ENCODE results near the gene KRTAP5-5.
"Not testable (repeated sequence)": the region's sequence is repeated elsewhere in the genome, so short reads cannot be mapped to it uniquely, and the experiment has no call there.

The KRTAP5-5 gene, protein sequence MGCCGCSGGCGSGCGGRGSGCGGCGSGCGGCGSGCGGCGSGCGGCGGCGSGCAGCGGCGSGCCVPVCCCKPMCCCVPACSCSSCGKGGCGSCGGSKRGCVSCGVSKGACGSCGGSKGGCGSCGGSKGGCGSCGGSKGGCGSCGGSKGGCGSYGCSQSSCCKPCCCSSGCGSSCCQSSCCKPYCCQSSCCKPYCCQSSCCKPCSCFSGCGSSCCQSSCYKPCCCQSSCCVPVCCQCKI

DNA sequence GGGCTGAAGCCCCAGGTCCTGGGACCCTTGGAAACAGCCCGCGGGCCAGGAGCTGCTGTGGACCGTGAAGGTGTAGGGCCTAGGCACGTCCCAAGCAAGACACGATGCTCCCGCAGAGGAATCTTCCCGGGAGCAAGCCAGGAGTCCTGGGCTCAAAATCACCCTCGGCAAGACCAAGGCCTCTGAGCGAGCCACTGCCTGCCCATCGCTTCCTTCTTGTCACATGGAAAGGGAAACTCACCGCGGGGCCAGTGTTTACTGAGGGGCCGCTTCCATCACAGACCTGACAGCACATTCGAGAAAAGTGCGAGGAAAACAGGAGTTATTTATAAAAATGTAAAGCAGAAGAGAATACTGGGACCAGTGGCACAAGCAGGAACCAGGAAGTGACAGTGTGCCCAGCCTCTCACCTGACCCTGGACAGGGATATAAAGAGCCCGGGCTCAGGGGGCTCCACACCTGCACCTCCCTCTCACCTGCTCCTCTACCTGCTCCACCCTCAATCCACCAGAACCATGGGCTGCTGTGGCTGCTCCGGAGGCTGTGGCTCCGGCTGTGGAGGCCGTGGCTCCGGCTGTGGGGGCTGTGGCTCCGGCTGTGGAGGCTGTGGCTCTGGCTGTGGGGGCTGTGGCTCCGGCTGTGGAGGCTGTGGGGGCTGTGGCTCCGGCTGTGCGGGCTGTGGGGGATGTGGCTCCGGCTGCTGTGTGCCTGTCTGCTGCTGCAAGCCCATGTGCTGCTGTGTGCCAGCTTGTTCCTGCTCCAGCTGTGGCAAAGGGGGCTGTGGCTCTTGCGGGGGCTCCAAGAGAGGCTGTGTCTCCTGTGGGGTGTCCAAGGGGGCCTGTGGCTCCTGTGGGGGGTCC is at the start of gene KRTAP5-5:
Gene KRTAP5-5, plus strand, starts transcription at position 450 of the 860 bp plus-strand sequence. Its CDS starts 66 bp downstream, at position 516.
- DNase-seq, result no peak

DNA sequence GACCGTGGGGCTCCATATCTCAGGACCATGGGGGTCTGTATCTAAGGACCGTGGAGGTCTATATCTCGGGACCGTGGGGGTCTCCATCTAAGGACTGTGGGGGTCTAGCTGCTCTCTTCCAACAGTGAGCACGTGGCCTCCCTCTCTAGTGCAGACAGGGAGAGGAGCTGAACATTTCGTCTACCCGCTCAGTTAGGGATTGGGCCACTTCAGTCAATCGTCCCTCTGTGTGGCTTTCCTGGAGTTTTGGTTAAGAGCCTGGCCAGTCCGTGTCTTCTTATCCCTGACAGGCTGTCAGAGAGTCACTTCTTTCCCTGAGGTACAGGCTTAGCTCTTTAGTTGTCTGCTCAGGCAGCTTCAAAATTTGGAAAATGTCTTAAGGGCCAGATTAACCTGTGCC is 47.6 kb upstream of the KRTAP5-5 start:
- DNase-seq, result no peak

DNA sequence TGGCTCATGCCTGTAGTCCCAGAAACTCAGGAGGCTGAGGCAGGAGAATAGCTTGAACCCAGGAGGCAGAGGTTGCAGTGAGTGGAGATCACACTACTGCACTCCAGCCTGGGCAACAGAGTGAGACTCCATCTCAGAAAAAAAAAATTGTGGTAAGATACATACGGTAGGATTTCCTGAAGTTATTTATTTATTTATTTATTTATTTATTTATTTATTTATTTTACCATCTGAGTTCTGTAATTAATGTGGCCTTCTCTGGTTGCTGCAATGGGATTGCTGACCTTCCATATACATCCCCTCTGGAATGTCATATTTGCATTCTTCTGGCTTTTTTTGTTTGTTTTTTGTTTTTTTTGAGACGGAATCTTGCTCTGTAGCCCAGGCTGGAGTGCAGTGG is 46.7 kb upstream of the KRTAP5-5 start:
- DNase-seq, result not testable (repeated sequence)

DNA sequence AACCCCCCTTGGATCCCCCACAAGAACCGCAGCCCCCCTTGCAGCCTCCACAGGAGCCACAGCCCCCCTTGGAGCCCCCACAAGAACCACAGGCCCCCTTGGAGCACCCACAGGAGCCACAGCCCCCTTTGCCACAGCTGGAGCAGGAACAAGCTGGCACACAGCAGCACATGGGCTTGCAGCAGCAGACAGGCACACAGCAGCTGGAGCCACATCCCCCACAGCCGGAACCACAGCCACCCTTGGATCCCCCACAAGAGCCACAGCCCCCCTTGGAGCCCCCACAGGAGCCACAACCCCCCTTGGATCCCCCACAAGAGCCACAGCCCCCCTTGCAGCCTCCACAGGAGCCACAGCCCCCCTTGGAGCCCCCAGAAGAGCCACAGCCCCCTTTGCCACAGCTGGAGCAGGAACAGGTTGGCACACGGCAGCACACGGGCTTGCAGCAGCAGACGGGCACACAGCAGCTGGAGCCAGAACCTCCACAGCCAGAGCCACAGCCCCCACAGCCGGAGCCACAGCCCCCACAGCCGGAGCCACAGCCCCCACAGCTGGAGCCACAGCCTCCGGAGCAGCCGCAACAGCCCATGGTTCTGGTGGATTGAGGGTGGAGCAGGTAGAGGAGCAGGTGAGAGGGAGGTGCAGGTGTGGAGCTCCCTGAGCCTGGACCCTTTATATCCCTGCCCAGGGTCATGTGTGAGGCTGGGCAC is 44.8 kb upstream of the KRTAP5-5 start, which contains the start of gene KRTAP5-1:
Gene KRTAP5-1, minus strand, starts transcription at position 623 of the 710 bp plus-strand sequence. Its CDS starts 34 bp downstream, at position 589.
- DNase-seq, result not testable (repeated sequence)

DNA sequence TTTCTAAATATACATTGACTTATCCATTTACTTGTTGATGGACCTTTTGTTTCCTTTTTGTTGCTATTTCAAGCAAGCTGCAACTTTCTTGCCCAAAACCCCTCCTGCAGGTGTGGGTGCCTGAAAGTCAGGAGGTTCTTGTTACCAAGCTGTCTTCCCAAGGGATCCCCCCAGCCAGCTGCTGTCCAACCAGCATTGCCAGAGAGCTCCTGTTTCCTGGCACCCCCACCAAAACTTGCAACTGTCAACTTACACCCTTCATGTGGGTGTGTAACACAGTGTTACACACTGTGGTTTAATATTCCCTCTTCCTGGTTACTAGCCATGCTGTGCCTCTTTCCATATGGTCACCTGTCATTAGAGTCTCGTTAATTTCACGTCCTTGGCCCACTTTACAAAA is 42.9 kb upstream of the KRTAP5-5 start:
- DNase-seq, result no peak

DNA sequence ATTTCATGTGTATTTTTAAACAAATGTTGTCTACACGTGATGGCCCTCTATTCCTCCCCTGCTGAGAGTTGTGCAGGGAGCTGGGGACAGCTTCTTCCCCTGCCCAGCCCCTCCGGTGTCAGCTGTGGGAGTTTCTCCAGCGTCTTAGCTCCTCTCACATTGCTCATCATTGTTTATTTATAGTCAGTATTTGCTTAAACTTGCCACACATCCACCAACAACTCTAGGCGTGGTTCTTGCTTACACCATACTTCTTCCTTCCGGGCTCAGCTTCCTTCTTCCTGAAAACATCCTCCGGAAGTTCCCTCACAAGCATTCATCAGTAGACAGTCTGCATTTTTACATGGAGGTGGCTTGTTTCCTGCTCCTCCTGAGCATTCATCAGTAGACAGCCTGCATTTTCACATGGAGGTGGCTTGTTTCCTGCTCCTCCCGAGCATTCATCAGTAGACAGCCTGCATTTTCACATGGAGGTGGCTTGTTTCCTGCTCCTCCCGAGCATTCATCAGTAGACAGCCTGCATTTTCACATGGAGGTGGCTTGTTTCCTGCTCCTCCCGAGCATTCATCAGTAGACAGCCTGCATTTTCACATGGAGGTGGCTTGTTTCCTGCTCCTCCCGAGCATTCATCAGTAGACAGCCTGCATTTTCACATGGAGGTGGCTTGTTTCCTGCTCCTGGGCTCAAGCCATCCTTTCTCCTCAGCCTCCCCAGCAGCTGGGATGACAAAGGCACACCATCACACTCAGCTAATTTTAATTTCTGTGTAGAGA is 40.2 kb upstream of the KRTAP5-5 start:
- DNase-seq, result not testable (repeated sequence)

DNA sequence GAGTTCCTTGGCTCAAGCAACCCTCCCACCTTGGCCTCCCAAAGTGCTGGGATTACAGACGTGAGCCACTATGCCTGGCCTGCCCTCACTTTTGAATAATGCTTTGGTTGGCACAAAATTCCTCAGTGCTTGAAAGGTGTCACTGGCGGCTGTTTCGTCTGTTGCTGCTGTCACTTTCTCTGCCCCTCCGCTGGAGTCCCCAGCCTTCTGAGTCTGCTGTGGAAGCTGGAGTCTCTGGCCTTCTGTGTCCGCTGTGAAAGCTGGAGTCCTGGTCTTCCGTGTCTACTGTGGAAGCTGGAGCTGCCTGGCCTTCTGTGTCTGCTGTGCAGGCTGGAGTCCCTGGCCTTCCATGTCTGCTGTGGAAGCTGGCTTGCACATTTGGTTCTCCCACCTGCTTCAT is 39.6 kb upstream of the KRTAP5-5 start:
- no peak for DNase-seq

DNA sequence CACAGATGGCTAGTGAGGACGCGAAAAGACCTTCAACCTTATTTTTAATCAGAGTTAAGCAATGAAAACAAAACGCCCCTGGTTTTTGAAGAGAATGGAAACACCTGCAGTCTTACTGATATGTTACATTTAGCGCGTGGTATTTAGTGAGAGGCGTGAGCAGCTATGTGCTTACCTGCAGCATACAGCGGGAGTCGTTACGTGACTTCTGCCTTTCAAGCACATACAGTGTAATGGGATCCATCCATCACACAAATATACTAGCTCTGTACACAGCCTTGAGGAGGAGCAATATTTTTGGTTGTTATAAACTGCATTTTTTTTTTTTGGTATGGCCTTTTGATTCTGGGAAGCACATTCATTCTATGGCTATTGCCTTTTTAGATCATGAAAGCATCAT is 36.9 kb upstream of the KRTAP5-5 start:
- no peak for DNase-seq

DNA sequence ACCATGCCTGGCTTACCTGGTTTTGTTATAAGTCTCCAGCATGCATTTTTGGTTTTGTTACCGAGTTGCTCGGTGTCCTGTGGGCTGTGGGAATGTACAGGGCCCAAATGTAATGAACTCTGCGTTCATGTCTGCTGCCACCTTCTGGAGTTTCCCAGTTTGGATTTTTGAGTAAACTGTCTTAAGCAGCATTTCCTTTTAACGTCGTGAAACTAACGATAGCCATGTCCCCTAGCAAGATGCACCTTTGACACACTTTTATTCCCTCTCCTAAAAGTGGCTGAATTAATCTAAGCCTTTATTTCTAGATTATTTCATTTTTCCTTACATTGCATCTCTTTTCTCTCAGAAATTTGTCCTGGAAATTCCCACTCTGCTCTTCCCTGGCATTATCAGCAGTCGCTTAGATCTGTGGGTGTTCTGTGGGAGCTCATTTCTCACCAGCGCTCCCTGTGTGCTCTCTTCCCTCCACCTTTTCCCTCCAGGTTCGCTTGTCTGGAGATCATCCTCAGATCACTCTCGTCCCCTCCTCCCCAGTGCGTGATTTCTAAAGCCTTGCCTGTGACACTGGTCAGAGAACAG is 33.5 kb upstream of the KRTAP5-5 start:
- not testable (repeated sequence) for DNase-seq

DNA sequence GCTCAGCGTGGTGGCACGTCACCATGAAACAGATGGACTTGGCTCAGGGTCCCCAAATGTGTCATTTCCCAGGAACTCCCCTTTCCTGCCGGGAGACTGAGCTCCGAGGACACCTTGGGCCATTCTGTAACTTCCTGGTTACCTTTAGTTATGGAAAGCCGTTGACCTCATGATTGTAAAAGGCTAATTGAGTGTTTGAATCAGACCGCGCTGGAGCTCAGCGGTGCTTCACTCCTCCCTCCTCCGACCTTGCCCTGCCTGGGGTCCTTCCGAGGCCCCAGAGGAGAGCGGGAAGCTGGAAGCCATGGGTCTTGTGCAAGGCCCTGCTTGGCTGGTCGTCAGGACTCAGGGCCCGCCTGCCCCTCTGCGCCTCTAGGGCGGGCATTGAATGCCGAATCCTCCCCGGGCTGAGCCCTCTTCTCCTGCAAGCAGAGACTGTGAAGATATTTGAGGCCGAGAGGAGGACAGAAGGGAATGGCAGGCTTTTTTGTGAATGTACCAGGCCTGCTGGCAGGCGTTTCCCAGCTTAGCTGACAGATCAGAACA is 32.9 kb upstream of the KRTAP5-5 start:
- DNase-seq, result not testable (repeated sequence)

DNA sequence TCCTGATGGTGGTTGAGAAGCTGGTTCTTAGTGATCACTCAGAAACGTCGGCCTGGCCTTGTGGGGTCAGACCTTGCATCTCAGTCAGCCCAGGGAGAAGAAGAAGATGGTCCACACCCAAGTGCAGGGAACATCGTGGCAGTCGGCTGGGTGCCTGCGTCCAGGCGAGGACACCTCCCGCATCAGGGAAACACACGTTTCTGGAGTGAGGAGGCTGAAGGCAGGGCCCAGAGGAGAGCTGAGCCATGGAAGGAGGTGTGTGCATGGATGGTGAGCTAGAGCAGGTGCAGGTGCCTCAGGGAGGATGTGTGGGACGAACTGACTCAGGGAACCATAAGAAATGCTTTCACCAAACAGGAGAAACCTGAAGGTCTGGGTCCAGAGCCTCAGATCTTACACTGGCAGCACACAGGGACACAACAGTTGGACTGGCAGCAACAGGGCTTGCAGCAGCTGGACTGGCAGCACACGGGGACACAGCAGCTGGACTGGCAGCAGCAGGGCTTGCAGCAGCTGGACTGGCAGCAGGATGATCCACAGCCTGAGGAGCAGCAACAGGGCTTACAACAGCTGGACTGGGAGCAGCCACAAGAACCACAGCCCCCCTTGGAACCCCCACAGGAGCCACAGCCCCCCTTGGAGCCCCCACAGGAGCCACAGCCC is 32.1 kb upstream of the KRTAP5-5 start:
- DNase-seq, result no peak

DNA sequence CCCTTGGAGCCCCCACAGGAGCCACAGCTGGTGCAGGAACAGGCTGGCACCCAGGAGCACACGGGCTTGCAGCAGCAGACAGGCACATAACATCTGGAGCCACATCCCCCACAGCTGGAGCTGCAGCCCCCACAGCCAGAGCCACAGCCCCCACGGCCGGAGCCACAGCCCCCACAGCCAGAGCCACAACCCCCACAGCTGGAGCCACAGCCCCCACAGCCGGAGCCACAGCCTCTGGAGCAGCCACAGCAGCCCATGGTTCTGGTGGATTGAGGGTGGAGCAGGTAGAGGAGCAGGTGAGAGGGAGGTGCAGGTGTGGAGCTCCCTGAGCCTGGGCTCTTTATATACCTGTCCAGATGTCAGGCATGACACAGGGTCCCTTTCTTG is 31.6 kb upstream of the KRTAP5-5 start, which contains the start of gene KRTAP5-2:
Gene KRTAP5-2, minus strand, starts transcription at position 301 of the 387 bp plus-strand sequence. Its CDS starts 44 bp downstream, at position 257.
- no peak for DNase-seq

DNA sequence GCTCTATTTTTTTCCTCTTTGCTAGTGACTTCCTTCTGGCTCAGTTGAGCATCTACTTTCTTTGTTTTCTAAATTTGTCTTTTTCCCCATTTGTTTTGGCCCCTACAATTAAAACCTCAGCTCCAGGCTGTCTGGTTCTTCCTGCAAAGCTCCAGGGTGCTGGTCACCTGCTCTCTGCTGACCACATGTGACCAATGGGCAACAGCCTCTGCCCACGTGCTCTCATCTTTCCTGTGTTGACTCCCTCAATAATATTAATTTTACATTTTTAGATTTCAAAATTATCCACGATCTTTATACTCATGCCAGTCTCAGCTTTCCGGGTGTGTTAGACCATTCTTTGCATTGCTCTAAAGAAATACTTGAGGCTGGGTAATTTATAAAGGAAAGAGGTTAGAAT is 31.2 kb upstream of the KRTAP5-5 start:
- DNase-seq, result not testable (repeated sequence)

DNA sequence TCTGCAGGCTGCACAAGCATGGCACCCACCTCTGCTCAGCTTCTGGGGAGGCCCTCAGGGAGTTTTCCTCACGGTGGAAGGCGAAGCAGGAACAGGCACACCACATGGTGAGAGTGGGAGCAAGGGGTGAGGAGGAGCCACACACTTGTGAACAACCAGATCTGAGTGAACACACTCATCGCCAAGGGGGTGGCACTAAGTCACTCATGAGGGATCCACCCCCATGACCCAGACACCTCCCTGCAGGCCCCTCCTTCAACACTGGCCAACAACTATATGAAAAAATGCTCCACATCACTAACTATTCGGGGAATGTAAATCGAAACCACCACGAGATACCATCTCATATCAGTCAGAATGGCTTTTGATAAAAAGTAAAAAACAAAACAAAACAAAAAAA is 30.8 kb upstream of the KRTAP5-5 start:
- DNase-seq, result no peak

DNA sequence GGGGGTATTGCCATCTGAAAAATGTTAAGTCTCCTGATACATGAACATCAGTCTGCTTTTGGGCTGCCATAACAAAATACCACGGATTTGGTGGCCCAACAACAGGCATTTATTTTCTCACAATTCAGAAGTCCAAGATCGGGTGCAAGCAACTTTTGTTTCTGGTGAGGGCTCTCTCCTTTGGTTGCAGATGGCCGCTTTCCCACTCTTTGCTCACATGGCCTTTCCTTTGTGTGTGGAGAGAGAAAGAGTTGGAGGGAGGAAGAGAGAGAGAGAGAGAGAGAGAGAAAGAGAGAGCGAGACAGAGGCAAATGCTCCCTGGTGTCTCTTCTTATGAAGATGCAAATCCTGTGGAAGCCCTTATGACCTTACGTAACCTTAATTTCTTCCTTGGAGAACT is 28.9 kb upstream of the KRTAP5-5 start:
- no peak for DNase-seq

DNA sequence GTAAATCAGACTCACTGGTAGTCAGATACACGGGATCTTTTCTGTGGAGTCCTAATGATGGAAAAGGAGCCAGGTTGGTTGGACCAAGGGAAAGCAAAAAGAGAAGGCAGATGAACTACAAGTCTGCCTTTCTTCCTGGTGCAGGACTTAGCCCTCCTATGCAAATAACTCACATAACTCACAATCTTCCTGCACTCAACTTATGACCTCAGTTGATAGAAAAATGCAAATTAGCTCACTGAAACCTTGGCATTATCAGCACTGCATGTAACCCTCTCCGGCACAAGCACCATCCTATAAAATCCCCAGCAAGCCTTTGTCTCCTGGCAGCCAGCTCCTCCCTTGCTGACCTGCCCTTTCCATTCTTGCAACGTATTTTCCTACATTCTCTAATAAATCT is 27.9 kb upstream of the KRTAP5-5 start:
- not testable (repeated sequence) for DNase-seq

DNA sequence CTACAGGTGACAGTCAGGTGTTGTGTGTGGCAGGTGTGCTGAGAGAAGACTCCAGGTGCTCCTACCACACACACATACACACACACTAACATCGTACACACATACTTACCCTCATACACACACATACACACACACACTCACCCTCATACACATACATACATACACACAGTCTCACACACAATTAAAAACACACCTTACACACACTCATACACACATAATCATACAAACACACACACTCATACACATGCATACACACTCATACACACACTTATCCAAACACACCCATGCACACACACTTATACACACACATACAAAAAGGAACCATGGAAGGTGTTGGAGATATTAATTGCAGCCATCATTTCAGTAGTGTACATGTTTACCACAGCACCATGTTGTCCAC is 25.9 kb upstream of the KRTAP5-5 start:
- DNase-seq, result no peak

DNA sequence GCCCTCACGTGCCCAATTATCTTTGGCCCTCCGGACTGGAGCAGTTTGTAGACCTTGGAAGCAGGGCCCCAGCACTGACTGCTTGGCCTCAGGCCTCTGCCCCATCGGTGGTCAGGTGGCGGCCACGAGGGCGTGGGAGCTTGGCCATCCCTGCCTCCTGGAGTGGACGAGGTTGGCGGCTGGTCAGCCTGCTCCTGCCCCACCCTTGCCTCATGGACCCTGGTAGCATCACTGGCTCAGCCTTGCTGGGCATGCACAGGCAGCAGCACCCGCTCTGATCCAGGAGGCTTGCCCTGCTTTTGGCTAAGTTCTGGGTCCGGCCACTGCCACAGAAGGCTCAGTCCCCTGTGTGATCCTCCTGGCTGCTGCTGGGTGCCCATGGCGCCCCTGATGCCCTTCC is 25.4 kb upstream of the KRTAP5-5 start:
- DNase-seq, result no peak

DNA sequence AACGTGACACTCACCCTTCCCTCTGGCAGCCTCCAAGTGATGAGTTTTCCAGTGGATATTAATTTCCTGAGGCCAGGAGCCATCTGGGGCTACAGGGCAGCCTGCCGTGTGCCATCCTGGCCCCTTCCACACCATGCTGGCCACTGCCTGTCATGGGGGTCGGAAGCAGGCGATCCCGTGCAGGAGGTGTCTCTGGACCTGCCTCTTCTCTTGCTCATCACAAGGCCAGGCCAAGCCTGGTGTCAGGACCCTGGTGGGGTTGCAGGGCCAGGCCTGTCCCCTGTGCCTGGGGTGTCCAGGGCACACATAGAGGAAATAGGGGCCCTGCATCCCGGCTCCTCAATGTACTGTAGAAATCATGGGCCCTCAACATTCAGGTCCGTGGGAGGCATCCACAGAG is 24.9 kb upstream of the KRTAP5-5 start:
- no peak for DNase-seq

DNA sequence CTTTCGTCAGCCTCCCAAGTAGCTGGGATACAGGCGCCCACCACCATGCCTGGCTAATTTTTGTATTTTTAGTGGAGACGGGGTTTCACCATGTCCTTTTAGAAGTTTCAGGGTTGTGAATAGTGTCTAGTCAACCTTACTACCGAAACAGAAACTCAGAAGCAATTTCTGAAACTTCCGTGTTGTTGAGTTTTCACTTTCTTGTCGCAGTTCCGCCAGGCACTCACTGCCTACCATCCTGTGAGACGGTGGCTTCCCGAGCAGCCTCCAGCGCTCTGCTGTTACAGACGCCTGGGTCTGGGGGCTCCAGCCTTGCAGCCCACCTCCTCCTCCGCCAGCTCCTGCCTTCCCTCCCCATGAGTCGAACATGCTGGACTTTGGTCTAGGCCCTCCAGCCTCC is 23.7 kb upstream of the KRTAP5-5 start:
- DNase-seq, result not testable (repeated sequence)

DNA sequence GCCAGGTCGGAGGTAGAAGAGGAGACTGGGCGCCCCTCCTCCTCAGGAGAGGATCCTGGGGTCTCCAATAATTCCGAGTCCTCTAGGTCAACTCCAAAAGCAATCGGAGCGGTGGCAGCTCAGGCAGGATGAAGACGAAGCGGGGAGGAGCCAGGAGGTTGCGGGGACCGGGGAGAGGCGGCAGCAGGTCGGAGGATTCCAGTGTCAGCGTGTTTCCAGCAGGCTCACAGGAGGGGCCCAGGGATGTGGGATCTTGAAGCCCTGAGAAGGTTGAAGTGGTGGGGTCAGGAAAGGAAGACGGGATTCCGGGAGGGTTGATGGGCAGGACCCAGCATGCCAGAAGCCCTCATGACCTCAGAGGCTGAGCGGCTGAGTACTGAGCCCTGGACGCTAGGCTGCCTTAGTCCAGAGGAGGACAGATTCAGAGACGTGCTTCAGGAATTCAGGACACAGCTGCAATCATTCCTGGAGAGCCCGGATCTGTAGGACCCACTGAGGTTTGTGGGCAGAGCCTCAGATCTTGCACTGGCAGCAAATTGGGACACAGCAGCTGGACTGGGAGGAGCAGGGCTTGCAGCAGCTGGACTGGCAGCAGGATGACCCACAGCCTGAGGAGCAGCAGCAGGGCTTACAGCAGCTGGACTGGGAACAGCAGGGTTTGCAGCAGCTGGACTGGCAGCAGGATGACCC is 22.3 kb upstream of the KRTAP5-5 start:
- not testable (repeated sequence) for DNase-seq
